Epithelial cell of esophagus (primary cell): ENCODE measurements around the gene FGGY.
"Not testable (repeated sequence)": the region's sequence is repeated elsewhere in the genome, so short reads cannot be mapped to it uniquely, and the experiment has no call there.

ENCODE experiments used
- DNase-seq: peaks from one replicate; pipeline ENCODE4 v3.0.0; 2010; ENCODE audit warnings: low read depth
- H3K4me3 ChIP-seq: 2 replicates; pipeline ENCODE4 v1.5.1; 2011; ENCODE audit warnings: mild to moderate bottlenecking, low read length, control low read depth
- TF ChIP-seq, protein P1 (sequence below): IDR thresholded peaks from 2 replicates; pipeline ENCODE4 v1.5.1; 2011; ENCODE audit warnings: low read depth, mild to moderate bottlenecking, low read length, control low read depth, inconsistent platforms; ENCODE audit not compliant: insufficient read depth; ENCODE audit errors: missing control alignments

Gene FGGY

DNA sequence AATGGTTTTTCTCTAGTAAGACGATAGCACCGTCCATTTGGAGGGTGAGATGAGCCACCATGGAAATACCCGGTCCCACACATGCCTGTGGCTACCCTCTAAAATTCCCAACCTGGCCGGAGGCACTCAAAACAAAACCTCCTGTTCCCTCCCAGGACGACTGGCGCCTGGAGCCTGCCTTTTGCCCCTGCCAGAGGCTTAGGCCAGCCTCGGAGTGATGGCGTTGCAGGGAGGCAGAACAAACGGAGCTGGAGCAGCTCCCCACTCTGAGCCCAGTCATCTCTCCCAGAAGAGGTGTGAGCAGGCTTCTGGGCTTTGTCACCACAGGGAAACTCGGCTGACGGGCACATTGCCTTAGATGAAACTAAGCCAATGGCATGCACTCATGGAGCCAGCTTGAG lies 304.1 kb downstream of the FGGY start:
- TF ChIP-seq, protein P1, sequence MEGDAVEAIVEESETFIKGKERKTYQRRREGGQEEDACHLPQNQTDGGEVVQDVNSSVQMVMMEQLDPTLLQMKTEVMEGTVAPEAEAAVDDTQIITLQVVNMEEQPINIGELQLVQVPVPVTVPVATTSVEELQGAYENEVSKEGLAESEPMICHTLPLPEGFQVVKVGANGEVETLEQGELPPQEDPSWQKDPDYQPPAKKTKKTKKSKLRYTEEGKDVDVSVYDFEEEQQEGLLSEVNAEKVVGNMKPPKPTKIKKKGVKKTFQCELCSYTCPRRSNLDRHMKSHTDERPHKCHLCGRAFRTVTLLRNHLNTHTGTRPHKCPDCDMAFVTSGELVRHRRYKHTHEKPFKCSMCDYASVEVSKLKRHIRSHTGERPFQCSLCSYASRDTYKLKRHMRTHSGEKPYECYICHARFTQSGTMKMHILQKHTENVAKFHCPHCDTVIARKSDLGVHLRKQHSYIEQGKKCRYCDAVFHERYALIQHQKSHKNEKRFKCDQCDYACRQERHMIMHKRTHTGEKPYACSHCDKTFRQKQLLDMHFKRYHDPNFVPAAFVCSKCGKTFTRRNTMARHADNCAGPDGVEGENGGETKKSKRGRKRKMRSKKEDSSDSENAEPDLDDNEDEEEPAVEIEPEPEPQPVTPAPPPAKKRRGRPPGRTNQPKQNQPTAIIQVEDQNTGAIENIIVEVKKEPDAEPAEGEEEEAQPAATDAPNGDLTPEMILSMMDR = no peak
- no peak for DNase-seq
- H3K4me3 ChIP-seq = no peak overlapping the region

DNA sequence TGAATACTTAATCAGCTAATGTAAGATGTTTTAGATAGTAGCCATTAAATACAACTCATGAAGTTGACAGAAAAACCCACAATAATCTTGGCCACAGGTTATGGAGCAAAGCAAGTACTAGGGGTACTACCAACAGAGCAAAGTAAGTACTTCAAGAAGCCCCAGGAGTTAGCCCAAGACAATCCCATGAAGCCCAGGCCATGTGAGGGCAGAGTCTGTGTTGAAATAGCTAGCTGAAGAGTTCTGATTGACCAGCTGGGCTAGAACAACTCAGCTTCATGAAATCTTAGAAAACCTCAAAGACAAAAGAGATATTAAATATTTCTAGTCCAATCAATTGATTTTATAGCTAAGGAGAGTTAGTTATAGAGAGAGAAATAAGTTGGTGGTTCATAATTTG lies 304.9 kb downstream of the FGGY start:
- no peak for DNase-seq
- TF ChIP-seq, protein P1 = no peak

DNA sequence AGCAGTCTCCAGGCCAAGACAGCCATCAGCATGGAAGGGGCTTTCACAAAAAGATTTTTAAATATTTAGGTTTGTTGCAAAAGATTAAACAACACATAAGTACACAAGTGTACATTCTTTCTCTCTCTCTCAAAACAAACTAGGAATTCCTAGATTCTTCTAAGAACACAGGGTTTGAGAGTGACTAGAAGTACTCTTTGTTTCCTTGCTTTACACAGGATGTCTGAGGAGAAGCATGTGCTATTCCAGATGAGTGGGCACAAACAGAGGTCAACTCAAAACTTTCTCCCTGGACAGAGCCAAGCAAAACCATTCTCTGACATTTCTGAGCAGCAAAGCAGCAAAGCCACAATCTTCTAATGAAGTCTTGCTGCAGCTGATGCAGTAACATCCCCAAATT lies 307.3 kb downstream of the FGGY start:
- TF ChIP-seq, protein P1 = no peak
- no peak for DNase-seq
- H3K4me3 ChIP-seq = no peak overlapping the region

More for the DNA sequence above, 304.9 kb downstream of the FGGY start:
- H3K4me3 ChIP-seq = no peak overlapping the region

DNA sequence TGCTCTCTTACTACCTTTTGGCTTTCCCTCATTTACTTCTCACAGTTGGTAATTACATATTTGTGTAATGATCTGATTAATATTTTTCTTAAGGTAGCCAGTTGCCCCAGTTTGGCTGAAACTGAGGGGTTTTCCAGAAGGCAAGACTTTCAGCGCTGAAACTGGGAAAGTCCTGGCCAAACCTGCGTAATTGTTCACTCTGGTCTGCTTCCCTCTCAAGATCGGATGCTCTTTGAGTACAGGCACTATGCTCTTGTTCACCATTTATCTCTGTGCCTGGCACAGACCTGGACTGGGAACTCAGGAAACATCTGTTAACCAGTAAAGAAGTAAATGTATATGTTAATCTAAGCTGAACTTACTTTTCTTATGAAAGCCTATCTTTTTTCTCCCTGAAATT lies 308.3 kb downstream of the FGGY start:
- H3K4me3 ChIP-seq = no peak overlapping the region
- no peak for DNase-seq
- TF ChIP-seq, protein P1 = no peak

DNA sequence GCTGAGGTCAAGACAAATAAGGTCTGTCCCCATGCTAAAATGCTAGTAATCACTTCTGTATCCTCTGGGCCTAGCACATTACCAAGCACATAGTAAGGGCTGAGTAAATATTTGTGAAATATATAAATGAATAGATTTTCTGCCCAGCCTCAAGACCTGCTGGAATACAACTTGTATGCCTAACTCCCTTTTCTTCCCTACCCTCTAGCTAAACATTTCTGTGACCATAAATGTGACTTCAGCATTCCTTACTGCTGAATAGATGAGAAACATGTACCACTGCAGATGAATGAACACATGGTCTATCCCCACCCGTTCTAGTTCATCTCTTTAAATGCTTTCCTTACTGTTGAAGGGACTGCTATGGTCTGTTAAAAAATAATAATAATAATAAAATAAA lies 308.9 kb downstream of the FGGY start:
- DNase-seq = no peak
- TF ChIP-seq, protein P1 = no peak
- no peak overlapping the region for H3K4me3 ChIP-seq

DNA sequence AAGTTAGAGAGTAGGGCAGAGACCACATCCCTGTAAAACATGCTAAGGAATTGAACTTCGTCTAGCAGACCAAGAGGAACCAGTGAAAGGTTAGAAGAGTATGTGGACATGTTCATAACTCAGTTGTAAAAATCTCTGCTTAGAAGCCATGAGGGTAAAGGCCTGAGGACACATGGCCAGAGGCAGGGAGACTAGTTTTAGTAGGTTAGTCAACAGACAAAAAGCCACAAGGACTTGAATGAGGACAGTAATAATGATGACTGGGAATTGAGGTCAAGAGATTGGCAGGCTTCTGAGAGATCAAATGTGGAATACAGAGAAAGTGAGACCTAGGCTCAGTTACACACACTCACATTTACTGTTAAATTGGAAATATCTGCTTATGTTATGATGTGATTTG lies 312.4 kb downstream of the FGGY start:
- TF ChIP-seq, protein P1 = no peak
- DNase-seq = no peak

DNA sequence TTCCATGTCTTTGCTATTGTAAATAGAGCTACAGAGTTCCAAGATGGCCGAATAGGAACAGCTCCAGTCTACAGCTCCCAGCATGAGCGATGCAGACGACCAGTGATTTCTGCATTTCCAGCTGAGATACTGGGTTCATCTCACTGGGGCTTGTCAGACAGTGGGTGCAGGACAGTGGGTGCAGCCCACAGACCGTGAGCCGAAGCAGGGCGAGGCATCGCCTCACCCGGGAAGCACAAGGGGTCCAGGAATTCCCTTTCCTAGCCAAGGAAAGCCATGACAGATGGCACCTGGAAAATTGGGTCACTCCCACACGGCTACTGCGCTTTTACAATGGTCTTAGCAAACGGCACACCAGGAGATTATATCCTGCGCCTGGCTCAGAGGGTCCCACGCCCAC lies 313.6 kb downstream of the FGGY start:
- not testable (repeated sequence) for H3K4me3 ChIP-seq, DNase-seq

More for the DNA sequence above, 312.4 kb downstream of the FGGY start:
- no peak overlapping the region for H3K4me3 ChIP-seq

DNA sequence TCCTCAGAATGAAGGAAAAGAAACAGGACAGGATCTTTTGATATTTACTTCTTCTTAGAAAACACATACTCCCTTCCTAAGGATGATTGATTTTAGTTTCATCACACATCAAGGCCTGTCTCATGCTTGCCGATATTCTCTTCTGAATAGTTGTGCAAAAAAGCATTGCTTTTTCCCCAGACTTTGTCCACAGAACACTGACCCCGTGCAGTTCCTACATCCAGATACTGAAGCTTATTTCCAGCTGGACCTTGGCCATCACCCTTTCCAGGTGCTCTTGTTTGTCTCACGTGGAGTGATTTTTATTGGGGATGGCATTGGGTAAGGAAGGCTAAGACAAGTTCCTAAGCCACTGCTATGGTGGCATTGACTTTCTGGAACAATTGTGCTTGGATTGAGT lies 320.5 kb downstream of the FGGY start:
- no peak for DNase-seq
- TF ChIP-seq, protein P1 = no peak
- H3K4me3 ChIP-seq = no peak overlapping the region
